DMS153 treated with DMSO at 0.1 percent for 48 hours (cell line): ENCODE data around the gene BRK1.
"Not testable (repeated sequence)": the region's sequence is repeated elsewhere in the genome, so short reads cannot be mapped to it uniquely, and the experiment has no call there.

Experiments used
- DNase-seq: peaks from one replicate; lab custom pipeline; 2025; ENCODE audit not compliant: unreplicated experiment; lab: John Stamatoyannopoulos, UW

The BRK1 gene

GRCh38 chr3:10142707-10143560 lies 27.5 kb downstream of the BRK1 start:
- no peak for DNase-seq

GRCh38 chr3:10145685-10146084 lies 30.2 kb downstream of the BRK1 start:
- DNase-seq: no peak

GRCh38 chr3:10149226-10149625 lies 33.8 kb downstream of the BRK1 start:
- no peak for DNase-seq

GRCh38 chr3:10150987-10151386 lies 35.5 kb downstream of the BRK1 start:
- no peak for DNase-seq

GRCh38 chr3:10154335-10155122 lies 39.1 kb downstream of the BRK1 start:
- no peak for DNase-seq

GRCh38 chr3:10155123-10155472 lies 39.6 kb downstream of the BRK1 start:
- DNase-seq: no peak

- no peak for DNase-seq
These were observed 40.2 kb downstream of the BRK1 start for GRCh38 chr3:10155658-10156057.

GRCh38 chr3:10157031-10157430 lies 41.6 kb downstream of the BRK1 start:
- DNase-seq: no peak

GRCh38 chr3:10158555-10158954 lies 43.1 kb downstream of the BRK1 start:
- not testable (repeated sequence) for DNase-seq

- DNase-seq: no peak
These were observed 44.9 kb downstream of the BRK1 start for GRCh38 chr3:10160346-10160745.

- DNase-seq: no peak
These were observed 45.5 kb downstream of the BRK1 start for GRCh38 chr3:10160925-10161324.

GRCh38 chr3:10162185-10162584 lies 46.7 kb downstream of the BRK1 start:
- no peak for DNase-seq

- DNase-seq: not testable (repeated sequence)
These were observed 48.7 kb downstream of the BRK1 start for GRCh38 chr3:10164201-10164545.

- DNase-seq: no peak
These were observed 49.3 kb downstream of the BRK1 start, which contains the start of gene IRAK2 for GRCh38 chr3:10164546-10165393. Gene IRAK2, plus strand, starts transcription at chr3:10164919. Its CDS starts 36 bp downstream, at chr3:10164955.

GRCh38 chr3:10166213-10166604 lies 50.7 kb downstream of the BRK1 start:
- no peak for DNase-seq

GRCh38 chr3:10169000-10169496 lies 53.6 kb downstream of the BRK1 start:
- DNase-seq: no peak

GRCh38 chr3:10170915-10171478 lies 55.5 kb downstream of the BRK1 start:
- no peak for DNase-seq

- no peak for DNase-seq
These were observed 57.8 kb downstream of the BRK1 start for GRCh38 chr3:10173095-10173925.

GRCh38 chr3:10173926-10174435 lies 58.5 kb downstream of the BRK1 start:
- DNase-seq: no peak

- DNase-seq: not testable (repeated sequence)
These were observed 59.9 kb downstream of the BRK1 start for GRCh38 chr3:10175334-10175733.
